ENCODE results near the gene AMER2. TPM values are rescaled to one million over a fixed set of nuclear protein-coding genes. Genes with fewer than 3 reads are reported as not detected.
A peak's percentile ranks its signal among the peaks of the same experiment; 100 is the strongest.

AMER2 gene
- total and polyA plus RNA-seq, 2 experiments from 2014 or later = 0.31 to 0.76 TPM

DNA sequence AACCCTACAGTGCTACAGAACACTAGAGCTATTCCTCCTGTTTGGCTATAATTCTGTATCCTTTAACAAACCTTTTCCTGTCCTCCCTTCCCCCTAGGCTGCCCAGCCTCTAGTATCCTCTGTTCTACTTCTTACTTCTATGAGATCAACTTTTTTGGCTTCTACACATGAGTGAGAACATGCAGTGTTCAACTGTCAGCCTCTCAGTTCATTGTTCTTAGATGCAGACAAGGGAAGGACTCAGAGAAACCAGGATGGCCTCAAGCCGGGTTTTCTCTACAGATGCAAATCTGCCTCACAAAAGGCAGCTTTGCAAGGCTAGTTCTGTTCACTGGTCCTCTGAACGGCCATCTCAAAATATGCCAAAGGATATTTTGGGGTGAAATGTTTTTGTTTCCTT lies 18.4 kb downstream of the AMER2 start:
- peak overlapping the region; percentile 33; the same call in 1 of the 2 replicates for H3K27ac Mint-ChIP-seq
- ATAC-seq (peak; percentile 94), DNase-seq (ENCODE audit: low spot score) (peak; percentile 59)

More for the DNA sequence above, 18.4 kb downstream of the AMER2 start:
- 0 out of 2 replicates have a peak, but pooled peaks cover 3% of the 10 kb centered on the region for H3F3A ChIP-seq (replicated peaks; ENCODE audit: low read depth)
- no peaks in the 10 kb centered on the region for H4K20me1 ChIP-seq (replicated peaks; ENCODE audit: insufficient read depth)
- H3K4me3 Mint-ChIP-seq = no peak overlapping the region
- H3K79me2 ChIP-seq (replicated peaks; ENCODE audit: insufficient read depth) = no peaks in the 10 kb centered on the region
- H3K9me2 ChIP-seq (ENCODE audit: insufficient read depth) = peaks cover 21% of the 10 kb centered on the region
- H3K9me3 Mint-ChIP-seq = peaks cover 5% of the 10 kb centered on the region; the same call in 2 of the 3 replicates
- no peaks in the 10 kb centered on the region for H3K27me3 ChIP-seq (ENCODE audit: insufficient read depth)
- H3K4me1 ChIP-seq (ENCODE audit: insufficient read depth) = peaks cover 39% of the 10 kb centered on the region
- H3K4me1 Mint-ChIP-seq = peaks cover 41% of the 10 kb centered on the region
- H3K36me3 ChIP-seq (ENCODE audit: insufficient read depth) = no peaks in the 10 kb centered on the region
- peaks cover 6% of the 10 kb centered on the region for H3K27me3 Mint-ChIP-seq (ENCODE audit: insufficient read depth, low read depth, poor library complexity)
- H3K4me2 ChIP-seq = peak overlapping the region; percentile 12
- TF ChIP-seq, protein P1, sequence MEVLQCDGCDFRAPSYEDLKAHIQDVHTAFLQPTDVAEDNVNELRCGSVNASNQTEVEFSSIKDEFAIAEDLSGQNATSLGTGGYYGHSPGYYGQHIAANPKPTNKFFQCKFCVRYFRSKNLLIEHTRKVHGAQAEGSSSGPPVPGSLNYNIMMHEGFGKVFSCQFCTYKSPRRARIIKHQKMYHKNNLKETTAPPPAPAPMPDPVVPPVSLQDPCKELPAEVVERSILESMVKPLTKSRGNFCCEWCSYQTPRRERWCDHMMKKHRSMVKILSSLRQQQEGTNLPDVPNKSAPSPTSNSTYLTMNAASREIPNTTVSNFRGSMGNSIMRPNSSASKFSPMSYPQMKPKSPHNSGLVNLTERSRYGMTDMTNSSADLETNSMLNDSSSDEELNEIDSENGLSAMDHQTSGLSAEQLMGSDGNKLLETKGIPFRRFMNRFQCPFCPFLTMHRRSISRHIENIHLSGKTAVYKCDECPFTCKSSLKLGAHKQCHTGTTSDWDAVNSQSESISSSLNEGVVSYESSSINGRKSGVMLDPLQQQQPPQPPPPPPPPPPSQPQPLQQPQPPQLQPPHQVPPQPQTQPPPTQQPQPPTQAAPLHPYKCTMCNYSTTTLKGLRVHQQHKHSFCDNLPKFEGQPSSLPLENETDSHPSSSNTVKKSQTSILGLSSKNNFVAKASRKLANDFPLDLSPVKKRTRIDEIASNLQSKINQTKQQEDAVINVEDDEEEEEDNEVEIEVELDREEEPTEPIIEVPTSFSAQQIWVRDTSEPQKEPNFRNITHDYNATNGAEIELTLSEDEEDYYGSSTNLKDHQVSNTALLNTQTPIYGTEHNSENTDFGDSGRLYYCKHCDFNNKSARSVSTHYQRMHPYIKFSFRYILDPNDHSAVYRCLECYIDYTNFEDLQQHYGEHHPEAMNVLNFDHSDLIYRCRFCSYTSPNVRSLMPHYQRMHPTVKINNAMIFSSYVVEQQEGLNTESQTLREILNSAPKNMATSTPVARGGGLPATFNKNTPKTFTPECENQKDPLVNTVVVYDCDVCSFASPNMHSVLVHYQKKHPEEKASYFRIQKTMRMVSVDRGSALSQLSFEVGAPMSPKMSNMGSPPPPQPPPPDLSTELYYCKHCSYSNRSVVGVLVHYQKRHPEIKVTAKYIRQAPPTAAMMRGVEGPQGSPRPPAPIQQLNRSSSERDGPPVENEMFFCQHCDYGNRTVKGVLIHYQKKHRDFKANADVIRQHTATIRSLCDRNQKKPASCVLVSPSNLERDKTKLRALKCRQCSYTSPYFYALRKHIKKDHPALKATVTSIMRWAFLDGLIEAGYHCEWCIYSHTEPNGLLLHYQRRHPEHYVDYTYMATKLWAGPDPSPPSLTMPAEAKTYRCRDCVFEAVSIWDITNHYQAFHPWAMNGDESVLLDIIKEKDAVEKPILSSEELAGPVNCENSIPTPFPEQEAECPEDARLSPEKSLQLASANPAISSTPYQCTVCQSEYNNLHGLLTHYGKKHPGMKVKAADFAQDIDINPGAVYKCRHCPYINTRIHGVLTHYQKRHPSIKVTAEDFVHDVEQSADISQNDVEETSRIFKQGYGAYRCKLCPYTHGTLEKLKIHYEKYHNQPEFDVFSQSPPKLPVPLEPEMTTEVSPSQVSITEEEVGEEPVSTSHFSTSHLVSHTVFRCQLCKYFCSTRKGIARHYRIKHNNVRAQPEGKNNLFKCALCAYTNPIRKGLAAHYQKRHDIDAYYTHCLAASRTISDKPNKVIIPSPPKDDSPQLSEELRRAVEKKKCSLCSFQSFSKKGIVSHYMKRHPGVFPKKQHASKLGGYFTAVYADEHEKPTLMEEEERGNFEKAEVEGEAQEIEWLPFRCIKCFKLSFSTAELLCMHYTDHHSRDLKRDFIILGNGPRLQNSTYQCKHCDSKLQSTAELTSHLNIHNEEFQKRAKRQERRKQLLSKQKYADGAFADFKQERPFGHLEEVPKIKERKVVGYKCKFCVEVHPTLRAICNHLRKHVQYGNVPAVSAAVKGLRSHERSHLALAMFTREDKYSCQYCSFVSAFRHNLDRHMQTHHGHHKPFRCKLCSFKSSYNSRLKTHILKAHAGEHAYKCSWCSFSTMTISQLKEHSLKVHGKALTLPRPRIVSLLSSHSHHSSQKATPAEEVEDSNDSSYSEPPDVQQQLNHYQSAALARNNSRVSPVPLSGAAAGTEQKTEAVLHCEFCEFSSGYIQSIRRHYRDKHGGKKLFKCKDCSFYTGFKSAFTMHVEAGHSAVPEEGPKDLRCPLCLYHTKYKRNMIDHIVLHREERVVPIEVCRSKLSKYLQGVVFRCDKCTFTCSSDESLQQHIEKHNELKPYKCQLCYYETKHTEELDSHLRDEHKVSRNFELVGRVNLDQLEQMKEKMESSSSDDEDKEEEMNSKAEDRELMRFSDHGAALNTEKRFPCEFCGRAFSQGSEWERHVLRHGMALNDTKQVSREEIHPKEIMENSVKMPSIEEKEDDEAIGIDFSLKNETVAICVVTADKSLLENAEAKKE (CRISPR knock-in tag; IDR thresholded peaks at IDR 0.05) = peak; percentile 93
- no peak for TF ChIP-seq ZNF114 (CRISPR knock-in tag; IDR thresholded peaks at IDR 0.05)
- H3K4me3 ChIP-seq = no peak overlapping the region
- H2AFZ ChIP-seq = 0 out of 2 replicates have a peak overlapping the region, but pooled peaks have one; percentile 0
- no peak overlapping the region for H3K27ac ChIP-seq (ENCODE audit: low read depth)
- peaks cover 5% of the 10 kb centered on the region; the same call in 1 of the 3 replicates for H3K36me3 Mint-ChIP-seq (ENCODE audit: low read depth)

All from GM23338 (cell line).